HG03460 (cell line): ENCODE measurements around the gene APOM.

ENCODE experiments used
- ATAC-seq: cut with Tn5 transposase; IDR thresholded peaks from one replicate; pipeline ENCODE4 v1.9.1; 2021; ENCODE audit not compliant: unreplicated experiment

Gene APOM

DNA sequence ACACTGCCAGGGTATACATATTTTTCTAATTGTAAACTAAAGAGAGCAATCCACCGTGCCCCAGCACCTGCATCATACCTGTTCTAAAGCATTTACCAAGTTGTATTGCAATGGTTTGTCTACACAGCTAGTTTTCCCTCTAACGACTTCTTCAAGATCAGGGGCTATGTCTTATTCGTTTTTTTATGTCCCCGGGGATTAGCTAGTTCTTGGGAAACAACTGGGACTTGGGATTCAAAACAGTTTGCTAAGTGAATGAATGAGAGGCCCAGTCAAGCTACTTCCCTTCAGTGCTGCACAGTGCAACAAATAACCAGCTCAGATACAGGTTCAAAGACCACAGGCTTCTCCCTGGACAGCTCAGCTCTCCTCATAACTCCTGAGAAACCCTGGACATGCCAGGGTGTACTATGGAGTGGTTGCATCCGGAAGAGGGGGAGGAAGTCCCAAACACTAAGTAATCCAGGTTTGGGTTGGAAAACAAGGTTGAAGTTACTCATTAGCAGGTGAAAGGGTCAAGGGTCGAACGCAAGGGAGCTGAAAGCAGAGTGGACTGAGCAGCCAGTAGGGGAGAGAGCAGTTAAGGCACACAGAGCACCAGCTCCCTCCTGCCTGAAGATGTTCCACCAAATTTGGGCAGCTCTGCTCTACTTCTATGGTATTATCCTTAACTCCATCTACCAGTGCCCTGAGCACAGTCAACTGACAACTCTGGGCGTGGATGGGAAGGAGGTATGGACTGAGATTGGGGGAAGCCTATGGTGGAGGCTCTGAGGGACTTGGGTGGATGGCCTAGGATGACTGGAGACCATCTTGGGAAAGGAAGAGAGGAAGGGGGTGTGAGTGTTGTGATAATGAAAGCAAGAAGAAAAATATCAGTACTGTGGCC, at the start of gene APOM:
Gene APOM (plus strand): TSS at position 546 of the 889 bp plus-strand sequence. CDS start 73 bp downstream, at position 619.
- no peak for ATAC-seq

DNA sequence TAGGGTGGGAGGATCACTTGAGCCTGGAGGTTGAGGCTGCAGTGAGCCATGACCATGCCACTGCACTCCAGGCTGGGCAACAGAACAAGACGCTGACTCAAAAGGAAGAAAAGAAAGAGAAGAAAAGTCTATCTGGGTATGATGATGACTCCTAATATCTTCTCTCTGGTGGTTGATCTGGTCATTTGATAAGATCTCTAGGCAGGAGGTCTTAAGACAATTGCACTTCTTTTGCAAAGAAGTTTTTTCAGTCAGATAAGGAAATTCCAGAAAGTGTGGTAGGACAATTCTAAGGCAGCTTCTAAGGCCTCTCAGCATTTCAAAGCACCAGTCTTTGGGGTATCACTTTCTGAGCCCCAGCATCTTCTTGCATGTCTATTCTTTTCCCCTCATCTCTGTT, 48.4 kb upstream of the APOM start:
- no peak for ATAC-seq

DNA sequence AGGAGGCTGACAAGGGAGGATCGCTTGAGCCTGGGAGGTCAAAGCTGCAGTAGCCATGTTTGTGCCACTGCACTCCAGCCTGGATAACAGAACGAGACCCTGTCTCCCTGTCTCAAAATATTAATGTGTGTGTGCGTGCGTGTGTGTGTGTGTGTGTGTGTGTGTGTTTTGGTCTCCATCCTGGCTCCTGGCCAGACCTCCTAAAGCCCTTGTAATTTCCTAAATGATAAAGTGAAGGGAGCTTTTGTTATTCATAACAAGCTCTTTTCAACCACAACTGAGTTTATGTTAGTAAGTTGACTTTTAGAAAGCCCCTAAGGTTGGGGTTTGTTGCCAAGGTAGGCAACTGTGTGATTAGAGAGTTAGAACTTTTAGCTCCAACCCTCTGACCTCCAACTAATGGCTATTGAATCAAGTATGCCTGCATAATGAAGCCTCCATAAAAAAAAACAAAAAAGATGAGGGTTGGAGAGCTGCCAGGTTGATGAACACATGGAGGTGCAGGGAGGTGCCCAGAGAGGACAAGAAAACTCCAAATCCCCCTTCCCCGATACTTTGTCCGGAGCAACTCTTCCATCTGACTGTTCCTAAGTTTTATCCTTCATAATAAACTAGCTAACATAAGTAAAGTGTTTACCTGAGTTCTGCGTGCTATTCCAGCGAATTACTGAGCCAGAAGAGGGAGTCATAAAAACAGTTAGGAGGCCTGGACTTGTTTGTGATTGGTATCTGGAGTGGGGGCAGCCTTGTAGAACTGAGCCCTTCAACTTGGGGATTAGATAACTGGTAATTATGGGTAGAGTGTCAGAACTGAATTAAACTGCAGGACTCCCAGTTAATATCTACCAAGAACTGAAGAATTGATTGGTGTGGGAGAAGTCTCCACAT, 45.9 kb upstream of the APOM start:
- ATAC-seq: no peak

DNA sequence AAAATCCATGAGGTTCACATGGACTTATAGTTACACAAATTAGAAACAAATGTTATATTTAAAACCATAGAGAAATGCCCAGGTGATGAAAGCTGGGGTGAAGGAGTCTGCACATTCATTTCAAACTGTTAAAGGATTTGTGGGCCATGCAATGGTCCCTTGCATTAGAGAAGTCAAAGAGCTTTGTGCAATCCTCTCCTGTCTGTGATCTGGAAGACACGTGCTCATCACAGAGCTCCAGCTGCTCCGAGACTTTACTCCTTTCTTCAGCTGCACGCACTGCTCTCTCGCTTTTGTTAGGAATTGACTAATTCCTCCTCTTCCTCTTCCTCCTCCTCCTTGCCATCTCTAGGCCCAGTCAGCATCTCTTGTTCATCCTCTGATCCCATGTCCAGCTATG, 44.7 kb upstream of the APOM start:
- no peak for ATAC-seq

DNA sequence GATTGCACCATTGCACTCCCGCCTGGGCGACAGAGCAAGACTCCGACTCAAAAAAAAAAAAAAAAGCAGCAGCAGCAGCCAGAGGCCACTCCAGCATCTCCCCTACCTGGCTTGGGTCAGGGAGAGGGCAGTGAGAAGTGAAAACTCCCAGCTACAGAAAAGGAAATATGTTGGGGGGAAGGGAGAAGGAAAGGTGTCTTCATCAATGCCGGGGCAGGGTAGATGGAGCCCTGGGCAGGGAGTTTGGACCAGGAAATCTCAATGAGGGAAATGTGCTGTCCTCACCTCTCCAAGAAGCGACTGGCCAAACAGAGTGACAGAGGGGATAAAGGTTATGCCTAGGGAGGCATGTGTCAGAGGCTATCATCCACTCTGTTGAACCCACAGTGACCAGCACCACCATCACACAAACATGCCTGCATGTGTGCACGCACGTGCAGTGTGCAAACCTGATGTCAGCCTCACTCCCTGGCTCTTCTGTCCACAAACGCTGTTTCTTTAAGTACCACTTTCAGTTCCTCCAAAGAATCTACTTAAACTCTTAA, 41.5 kb upstream of the APOM start:
- ATAC-seq: no peak

DNA sequence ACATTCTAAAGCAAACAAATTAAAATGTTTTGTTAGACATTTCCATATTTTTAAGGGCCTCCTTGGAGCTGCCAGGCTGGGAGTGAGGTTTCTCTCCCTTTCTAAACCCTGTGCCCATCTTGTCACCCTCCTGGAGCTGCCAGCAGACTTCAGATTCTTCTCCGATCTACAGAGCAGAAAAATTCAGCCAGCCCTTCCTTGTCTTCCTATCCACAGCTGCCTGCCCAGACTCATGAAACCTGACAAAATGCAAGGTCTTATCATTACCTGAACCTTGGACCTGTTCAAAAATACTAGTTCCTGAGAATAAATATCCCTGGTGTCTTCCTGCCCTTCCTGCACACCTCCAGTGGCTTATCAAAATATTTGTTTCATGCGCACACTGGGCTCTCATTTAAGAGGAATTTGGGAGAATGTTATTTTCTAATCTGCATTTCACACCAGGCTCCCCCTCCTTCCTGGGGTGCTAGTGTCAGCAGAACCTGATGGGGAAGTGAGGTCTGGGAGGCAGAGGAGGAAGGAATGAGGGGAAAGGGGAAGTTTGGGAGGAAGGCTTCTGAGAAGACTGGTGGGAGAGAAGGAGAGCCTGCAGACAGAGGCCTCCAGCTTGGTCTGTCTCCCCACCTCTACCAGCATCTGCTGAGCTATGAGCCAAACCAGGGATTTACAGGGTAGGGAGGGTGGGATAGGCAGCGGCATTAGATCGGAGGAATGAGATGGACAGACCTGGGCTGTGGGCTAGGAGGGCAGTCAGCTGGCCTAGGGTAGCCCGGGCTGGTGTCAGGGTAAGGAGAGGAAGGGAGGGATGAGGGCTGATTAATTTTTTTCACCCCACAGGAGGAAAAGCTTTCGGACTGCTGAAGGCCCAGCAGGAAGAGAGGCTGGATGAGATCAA, 40.8 kb upstream of the APOM start, which contains the start of gene AIF1:
Gene AIF1 (plus strand): TSS at position 551 of the 895 bp plus-strand sequence. CDS start 96 bp downstream, at position 647.
- ATAC-seq: no peak

DNA sequence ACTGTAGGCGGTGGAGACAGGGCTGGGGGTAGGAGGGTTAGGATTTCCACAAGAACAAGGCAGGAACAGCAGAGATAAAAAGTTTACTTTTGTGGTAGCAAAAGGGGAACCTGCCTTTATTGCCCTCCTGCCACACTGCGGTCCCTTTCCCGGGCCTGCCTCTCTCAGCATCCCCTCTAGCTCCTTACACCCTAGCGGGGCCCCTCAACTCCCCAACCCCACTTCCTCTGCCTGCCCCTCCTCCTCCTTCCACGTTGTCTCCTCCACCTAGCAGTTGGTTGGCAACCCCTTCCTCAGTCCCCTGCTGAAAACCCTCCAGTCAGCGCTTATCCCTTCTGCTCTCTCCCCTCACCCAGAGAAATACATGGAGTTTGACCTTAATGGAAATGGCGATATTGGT, 39.9 kb upstream of the APOM start:
- no peak for ATAC-seq

DNA sequence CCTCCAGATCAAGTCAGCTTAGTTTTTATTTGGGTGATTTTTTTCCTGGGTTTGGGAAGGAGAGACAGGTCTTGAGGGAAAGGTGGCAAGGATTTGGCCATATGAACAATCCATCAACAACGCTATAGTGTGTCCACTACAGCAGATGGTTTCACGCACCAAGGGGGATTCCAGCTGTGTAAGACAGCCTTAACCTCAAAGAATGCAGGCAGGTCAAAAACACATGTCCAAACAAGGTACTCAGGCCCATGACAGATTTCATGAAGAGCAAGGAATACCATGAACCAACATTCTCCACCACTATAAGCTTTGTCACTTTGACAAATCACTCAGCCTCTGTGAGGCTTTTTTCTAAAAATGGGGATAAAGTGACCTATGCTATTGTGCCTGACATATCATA, 38.7 kb upstream of the APOM start:
- no peak for ATAC-seq

DNA sequence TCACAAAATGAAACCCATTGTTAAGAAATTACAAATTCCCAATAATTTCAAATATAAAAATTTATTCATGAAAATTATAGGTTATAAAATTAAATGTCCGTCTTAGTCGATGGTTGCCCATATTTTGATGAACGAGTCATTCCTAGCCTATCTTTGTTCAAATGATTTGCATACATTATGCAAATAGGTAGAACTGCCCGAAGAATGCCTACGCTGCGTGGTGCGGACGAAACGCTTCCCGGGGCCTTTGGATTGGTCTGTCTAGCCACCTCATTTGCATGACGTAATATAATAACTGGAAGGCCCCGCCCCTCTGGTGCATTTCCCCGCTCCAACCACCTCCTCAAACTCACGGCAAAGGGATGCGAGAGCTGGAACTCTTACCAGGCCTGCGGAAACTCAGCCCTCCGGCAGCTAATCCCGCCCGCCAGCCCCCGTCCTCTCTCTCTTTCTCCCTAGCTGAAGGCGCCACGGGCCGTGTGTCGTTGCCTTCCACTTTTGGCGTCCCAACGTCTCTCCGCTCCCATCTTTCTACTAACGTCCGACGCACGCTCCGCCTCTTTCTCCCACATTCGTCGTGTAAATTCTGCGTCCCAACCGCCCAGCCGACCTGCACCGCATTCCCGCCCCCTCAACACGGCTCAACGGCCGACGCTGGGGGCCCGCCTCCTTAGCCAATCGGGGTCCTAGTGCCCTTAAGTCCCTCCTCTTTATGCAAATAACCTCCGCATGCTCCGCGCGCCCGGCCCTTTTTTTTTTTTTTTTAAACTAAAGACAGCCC, 35.7 kb upstream of the APOM start:
- ATAC-seq: peak; percentile 73

DNA sequence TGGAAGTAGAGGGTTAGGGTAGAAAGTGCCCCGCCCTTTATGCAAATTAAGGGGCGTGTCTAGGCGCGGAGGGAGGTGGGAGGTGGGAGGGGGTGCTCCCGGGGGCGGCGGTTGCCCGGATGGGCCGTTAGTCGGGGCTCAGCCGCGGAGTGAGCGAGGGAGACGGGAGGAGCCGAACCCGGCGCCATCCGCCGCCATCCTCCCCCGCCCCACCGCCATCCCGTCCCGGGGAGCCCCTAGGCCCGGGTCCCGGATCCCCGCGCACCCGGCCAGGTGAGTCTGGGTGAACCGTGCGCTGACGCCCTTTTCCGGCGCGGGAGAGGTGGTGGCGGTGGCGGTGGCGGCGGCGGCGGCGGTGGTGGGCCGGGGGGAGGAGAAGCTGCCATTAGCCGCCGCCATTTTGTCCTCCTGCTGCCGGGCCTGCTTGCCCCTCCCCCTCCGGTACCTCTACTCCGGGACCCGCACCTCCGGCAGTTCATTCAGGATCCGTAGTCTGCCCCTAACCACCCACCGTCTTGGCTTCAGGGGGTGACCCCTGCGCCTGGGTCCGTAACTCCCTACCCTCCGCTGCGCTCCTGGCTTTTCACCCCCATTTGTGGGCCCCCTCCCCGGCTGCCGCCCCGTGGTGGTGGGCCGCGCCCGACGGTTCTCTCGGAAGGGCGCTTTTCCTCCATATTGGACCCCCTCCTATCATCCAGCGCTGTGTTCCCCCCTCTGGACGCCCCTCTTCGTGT, 34.9 kb upstream of the APOM start, which contains the start of gene PRRC2A:
Gene PRRC2A (plus strand): TSS at position 130 of the 734 bp plus-strand sequence. CDS start 2,075 bp downstream, outside the sequence.
- peak; percentile 42 for ATAC-seq

DNA sequence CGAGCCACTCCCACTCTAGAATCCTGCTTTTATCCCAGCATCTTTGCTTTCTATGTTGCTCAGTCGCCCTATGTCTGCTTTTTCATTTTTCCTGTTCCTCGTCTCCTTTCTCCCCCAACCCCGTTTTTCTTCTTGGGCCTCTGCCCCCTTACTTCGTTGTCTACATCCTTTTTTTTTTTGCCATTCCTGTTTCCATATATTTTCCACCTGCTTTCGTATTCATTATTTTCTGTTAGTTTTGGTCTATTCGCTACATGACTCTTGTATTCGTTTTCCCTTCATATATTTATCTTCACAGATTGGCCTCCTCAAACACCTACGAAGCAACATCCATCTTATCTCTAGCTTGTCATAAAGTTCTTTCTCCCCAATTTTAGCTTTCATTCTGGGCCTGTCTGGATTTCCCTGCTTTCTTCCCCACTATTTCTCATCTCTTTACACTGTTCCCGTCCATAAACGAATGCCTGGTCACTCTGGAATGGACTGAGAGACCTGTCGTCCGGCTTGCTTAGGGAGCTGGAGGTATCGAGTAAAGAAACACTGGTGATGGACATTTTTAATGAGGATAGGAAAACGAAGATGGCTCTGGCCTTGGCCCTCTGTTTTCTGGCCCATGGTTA, 34.3 kb upstream of the APOM start:
- ATAC-seq: no peak

DNA sequence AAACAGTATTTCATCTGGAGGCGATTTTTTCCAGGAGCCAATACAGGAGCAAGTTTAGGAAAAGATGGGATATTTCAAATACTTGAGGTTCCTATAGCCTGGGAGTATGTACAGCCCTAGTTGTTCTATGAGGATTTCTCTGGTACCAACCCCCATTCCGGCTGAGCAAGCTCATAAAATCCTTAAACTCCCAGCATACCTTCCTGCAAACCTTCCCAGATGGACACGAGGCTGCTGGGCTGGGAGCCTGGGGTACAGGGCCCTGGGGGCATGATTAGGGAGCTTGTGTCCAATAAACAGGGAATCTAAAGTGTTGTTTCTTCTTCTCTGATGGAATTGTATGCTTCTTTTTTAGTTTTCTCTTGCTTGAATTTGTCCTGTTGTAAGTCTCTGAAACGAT, 33.7 kb upstream of the APOM start:
- ATAC-seq: no peak

DNA sequence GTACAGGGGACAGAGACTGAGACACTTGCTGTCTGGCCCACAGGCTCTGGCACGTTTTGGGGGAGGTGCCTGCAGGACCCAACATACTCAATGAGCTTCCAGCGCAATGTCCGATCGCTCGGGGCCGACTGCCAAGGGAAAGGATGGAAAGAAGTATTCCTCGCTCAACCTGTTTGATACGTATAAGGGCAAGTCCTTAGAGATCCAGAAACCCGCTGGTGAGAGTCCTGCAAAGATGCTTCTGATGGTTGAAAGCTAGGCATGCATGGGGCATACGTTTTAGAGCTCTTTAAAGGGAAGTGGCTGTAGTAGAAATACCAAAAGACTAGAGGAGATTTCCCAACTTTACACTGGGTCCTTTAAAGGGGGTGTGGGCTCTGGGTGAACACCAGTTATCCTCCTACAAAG, 33.0 kb upstream of the APOM start:
- ATAC-seq: no peak

DNA sequence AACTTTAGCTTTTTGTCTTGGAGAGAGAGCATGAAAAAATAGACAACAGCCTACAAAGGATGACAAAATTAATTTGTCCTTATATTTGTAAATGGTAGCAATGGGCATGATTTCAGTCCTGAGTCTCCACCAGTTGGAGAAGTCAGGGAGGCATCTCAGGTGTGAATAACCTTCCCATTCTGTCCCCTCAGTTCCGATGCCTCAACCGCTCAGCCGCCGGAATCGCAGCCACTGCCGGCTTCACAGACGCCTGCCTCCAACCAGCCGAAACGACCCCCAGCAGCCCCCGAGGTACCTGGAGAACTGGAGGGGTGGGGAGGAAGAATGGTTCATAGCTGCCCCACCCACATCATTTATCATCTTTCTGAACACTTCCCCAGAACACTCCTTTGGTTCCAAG, 31.6 kb upstream of the APOM start:
- no peak for ATAC-seq

DNA sequence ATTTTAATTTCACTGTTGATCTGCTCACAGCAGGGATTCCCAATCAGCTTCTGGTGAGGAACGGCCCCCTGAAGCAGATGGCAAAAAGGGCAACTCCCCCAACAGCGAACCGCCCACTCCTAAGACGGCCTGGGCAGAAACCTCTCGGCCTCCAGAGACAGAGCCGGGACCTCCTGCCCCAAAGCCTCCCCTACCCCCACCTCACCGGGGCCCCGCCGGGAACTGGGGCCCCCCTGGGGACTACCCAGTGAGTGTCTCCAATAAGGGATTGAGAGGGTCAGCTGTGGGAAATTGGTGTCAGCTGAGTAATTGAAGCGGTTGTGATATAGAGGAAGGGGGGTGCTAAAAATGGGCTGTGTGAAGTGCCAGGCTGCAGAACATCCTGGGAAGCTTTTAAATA, 28.7 kb upstream of the APOM start:
- no peak for ATAC-seq

DNA sequence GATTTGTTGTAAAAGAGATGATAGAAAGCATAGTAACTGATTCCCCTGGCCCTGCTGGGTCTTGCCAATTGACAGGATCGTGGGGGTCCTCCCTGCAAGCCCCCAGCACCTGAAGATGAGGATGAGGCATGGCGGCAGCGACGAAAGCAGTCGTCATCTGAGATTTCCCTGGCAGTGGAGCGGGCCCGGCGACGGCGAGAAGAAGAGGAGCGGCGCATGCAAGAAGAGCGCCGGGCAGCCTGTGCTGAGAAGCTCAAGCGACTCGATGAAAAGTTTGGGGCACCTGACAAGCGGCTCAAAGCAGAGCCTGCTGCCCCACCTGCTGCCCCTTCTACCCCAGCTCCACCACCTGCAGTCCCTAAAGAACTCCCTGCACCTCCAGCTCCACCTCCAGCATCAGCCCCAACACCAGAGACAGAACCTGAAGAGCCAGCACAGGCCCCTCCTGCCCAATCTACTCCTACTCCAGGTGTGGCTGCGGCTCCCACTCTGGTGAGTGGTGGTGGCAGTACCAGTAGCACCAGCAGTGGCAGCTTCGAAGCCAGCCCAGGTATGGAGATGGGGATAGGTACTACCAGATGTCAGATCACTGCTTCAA, 27.9 kb upstream of the APOM start:
- ATAC-seq: no peak

DNA sequence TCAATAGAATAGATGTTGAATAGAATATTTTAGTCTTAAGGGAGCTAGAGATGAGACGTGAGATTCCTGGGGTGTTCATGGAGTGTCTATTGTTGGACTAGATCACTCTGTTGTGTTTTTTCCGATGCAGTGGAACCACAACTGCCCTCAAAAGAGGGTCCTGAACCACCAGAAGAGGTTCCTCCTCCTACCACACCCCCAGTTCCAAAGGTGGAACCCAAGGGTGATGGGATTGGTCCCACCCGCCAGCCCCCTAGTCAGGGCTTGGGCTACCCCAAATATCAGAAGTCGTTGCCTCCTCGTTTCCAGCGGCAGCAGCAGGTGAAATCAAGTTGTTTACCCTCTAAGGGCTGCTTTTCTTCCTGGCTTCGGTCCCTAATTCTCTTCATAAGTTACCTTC, 26.7 kb upstream of the APOM start:
- no peak for ATAC-seq
